HG03520 (cell line): ENCODE data around the gene SMIM36.
"Not testable (repeated sequence)": the region's sequence is repeated elsewhere in the genome, so short reads cannot be mapped to it uniquely, and the experiment has no call there.

Experiments used
- ATAC-seq: cut with Tn5 transposase; IDR thresholded peaks from one replicate; pipeline ENCODE4 v1.9.1; 2021; ENCODE audit warnings: mild to moderate bottlenecking, moderate library complexity; ENCODE audit not compliant: unreplicated experiment

The SMIM36 gene

DNA sequence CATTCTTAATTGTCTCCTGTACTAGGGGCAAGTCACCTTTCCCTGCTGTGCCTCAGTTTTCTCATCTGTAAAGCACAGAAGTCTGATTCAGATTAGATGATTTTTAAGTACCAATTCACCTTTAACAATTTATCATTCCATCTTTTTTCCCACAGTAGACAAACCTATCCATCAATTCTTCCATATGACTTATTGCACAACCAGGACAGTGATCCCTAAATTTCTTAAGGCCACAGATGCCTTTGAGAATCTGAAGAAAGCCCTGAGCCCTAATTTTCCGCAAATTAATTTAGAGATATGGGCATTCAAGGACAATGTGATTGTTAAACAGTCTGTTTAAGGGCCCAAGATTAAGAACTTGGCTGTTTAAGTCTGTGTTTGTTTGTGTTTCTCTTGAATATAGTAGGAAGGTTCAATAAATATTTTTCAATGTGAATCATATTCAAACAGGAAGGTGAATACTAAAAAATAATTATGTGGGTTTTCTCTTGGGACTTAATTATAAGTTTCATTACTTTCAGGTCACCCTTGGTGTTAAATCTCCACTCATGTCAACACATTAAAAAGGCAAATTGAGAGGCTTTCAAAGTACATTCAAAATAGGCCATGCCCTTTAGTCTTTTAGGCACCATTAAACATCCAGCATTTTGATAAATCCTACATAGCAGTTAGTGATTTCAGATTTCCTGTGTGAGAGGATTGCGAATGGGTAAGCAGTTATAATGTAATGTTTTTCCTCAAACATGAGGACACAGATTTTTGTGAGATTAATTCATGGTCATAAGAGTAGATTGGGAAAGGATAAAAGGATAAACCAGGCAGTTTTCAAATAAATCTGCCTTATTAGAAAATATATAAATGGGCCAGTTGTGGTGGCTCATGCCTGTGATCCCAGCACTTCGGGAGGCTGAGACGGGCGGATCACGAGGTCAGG is 54.7 kb downstream of the SMIM36 start:
- ATAC-seq, result no peak

- ATAC-seq, result no peak
These were observed 56.3 kb downstream of the SMIM36 start for GRCh38 chr17:55454906-55455474.

DNA sequence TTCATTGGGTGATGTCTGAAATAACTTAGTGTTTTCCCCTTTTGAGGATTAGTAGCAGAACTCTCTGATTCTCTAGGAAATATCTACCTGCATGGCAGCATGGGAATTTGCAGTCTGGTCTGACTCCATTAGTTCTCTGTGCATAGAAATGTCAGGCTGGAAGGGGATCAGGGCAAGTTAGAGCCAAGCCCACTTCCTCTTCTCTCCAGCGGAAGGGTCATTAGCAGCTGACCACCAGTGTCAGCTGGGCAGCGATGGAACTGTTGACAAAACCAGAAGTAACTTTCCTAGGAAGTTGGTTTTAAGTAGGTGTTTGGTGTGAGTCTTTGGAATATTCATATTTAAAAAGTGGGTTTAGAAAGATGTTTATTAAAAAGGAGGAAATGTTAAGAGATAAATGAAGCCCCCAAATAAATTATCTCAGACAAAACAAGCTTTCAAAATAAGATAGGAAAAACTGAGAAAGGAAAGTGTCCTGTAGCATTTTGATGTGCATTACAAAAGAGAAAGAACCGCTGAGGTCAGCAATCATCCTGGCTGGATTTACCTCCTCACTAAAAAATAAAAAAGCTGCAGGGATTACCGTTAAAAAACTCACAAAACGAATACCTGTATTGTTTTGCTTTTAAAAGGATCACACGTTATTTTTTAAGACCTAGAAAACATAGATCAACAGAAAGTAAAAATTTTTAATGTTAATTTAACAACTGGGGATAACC is 57.3 kb downstream of the SMIM36 start:
- ATAC-seq, result no peak

- no peak for ATAC-seq
These were observed 59.0 kb downstream of the SMIM36 start for GRCh38 chr17:55452139-55452790.

DNA sequence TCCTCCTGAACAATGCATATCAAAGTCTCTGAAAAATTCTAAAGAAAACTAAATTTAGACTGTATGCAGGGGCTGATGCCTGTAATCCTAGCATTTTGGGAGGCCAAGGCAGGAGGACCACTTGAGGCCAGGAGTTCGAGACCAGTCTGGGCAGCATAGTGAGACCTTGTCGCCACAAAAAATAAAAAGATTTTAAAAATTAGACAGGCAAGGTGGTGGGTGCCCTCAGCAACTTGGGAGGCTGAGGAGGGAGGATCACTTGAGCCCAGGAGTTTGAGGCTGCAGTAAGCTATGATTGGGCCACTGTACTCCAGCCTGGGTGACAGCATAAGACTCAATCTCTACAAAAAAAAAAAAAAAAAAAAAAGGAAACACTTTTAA is 59.5 kb downstream of the SMIM36 start:
- no peak for ATAC-seq

- no peak for ATAC-seq
These were observed 60.0 kb downstream of the SMIM36 start for GRCh38 chr17:55451203-55451641.

DNA sequence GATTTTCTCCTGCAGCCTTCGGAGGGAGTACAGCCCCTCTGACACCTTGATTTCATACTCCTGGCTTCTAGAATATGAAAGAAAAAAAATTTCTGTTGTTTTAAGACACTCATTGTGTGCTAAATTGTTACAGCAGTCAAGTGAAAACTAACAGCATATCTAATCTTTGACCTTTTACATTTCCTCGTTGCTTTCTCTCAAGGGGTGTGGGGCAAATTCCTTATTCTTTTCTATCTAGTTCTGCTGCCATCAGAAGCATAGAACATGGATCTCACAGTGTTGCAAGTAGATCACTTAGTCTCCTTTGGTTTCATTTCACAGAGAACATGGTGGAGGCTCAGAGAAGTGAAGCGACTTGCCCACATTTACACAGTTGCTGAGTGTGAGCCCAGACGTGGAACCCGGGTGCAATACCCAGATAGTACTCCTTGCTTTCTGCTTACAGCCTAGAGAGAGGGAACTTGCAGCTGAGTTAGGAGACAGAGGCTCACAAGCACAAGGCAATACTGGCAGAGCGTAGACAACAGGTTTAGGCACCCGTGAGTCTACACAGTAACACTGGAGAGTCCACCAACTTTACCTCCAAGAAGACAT is 60.9 kb downstream of the SMIM36 start:
- no peak for ATAC-seq

DNA sequence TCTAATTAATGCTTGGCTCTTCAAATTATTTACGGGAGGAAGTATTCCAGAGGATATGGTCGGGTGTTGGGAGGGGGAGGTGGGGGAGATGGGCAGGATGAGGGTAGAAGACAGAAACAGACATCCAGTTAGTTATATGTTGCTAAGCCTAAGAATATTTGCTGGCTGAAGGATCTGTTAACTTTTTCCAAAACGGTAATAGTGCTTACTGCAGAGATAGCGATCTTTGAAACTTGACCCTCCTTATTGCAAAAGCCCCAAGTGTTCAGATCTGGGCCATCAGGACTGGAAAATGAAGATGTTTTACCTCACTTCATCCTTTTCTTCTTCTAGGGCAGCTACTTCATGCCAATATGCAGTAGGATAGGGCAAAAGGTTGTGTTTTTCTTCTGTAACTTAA is 62.6 kb downstream of the SMIM36 start:
- no peak for ATAC-seq

DNA sequence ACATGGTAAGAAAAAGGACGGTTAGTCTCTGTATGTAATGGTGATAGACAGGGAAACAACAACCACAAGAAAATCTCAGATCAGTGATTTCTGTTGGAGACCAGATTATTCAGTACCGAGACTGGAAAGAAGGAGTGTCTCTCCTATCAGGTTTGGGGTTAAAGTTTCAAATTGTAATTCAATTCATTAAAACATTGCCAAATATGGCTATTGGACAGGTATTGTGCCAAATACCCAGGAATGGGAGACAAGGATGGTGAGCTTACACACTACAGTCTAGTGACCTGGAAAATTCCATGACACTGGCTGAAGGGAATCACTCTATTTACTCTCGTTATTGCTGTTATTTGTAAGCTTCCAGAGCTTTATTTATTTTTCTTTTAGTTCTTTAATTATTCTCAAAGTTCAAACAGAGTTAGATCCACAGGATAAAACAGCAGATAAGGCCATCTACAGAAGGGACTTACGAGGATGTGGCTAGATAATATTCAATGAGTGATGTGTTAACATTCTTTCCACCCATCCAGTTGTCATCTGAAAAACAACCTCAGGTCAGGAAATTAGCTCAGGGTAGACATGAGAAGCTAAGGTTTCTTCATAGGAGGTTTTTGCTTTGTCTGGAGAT is 64.6 kb downstream of the SMIM36 start:
- ATAC-seq, result no peak

GRCh38 chr17:55446004-55446403 is 65.2 kb downstream of the SMIM36 start:
- not testable (repeated sequence) for ATAC-seq

DNA sequence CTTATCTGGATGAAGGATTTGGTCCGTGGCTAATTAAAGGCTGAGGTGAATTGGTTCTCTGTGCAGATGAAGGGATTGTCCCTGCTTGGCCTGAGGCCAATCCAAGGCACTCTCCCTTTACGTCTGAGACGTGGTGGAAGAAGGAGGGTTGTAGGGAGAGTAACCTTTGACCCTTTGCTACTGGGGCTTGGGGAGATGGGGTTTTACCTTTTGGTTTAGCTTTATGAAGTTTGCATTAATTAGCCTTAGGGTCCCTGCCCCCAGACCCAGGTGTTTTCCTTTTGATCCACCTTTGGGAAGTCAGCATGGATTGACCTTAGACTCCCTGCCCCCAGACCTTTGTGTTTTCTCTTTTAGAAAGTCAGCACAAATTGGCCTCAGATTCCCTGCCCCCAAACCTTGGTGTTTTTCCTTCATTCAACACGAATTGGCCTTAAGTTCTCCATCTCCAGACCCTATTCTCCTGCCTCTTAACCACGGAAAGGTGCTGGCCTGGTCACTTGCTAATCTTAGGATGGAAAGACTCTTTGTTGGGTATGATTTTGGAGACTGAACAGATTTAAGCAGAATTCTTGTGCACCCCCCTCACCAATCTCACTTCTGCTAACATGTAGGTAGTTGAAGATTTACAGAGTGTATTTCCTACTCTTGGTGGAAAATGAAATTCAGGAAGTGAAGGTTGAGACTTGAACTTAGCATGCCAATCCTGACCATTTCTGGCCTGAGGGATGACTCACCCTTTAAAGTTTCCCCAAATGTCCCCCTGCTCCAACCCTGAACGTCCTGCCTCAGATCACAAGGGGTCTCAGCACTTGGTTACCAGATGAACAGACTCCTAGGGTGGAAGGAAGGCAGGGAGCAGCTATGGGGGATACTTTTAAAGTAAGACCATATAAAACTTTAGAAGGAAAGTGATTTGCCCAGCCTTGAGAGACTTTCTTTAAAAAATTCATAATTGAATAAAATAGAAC is 66.5 kb downstream of the SMIM36 start:
- peak; percentile 70 for ATAC-seq

DNA sequence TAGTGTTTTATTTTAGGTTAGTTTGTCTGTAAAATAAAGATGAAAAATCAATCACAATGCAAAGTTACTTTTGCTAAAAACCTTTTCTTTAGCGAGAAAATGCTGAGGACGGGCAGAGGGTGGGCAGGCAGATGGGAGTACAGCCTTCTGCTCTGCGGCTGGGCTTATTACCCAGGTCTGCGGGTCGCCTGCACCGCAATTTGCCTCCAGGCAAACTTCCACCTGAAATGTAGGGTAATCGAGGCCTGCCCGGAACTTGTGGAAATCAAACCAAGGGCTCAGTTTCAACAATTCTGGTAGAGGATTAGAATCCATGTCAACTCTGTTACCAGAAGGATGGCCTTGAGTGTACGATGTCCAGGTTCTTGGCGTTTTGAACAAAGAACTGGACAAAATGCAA is 67.3 kb downstream of the SMIM36 start:
- no peak for ATAC-seq

DNA sequence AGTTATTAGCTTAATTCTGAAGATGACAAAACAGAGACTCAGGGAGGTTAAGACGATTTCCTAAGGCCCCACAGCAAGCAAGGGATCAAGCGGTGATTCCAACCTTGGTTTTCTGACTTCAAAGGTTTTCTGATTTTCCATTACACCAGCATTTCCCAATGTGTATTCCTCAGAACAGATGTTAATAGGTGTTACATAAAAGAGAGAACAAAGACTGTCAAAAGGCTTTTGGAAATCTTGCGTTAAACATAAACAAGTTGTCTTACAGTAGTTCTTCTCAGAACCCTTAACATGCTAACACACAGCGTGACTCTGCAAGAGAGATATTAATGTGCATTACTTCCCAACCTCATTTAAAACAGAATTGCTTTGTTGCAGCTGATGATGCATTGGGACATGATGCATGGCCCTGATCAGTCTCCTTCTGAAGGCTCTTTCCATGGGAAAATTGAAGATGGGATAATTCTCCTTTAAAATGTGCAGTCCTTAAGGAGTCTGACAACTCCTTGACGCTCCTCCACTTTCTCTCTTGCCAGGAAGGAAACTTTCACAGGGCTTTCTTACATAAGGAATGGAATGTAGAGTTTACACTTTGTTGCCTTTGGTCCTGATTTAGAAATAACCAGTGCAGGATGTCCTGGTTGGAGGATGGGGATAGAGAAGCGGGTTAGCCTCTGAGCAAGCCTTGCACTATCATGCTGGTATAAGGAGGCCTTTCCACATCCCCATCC is 68.1 kb downstream of the SMIM36 start:
- no peak for ATAC-seq

- no peak for ATAC-seq
These were observed 68.8 kb downstream of the SMIM36 start for GRCh38 chr17:55442462-55442861.

- no peak for ATAC-seq
These were observed 69.7 kb downstream of the SMIM36 start for GRCh38 chr17:55441544-55441943.

DNA sequence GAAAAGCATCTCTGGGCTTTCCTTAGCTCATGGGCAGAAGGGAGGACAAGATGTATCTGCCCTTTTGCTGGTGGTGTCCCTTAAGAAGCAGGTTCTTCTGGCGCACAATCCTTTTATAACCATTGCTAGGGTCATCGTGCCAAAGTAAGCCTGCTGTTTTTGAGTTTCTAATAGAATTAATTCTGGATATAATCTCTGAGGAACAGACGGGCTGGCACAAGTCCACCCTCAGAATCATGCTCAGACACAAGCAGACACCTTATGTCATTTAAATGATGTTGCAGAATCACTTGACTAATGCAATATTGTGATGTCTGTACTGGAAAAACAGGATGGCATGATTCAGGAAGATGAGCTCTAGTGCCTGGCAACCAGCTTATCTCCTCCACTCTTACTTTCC is 70.9 kb downstream of the SMIM36 start:
- ATAC-seq, result no peak

- peak; percentile 65 for ATAC-seq
These were observed 74.1 kb downstream of the SMIM36 start for GRCh38 chr17:55437159-55437605.
